Small intestine (tissue), 7 donors: ENCODE data around the gene DRAP1. TPM values are rescaled to one million over a fixed set of nuclear protein-coding genes. Genes with fewer than 3 reads are reported as not detected.
A peak's percentile ranks its signal among the peaks of the same experiment; 100 is the strongest.

ENCODE experiments used
- DNase-seq, 2 donors: peaks; one replicate each; pipeline versions ENCODE4 v3.0.0 to v3.0.0-alpha.2; 2013
- FAIRE-seq: peaks from 2 replicates; lab custom pipeline; 2012; peaks lifted over from hg19 to GRCh38; lab: Jason Lieb, UNC
- H3K27ac ChIP-seq, 3 donors: one replicate each; pipeline ENCODE4 v1.5.1; 2013; ENCODE audit warnings: low read length in 2 of 3, mild to moderate bottlenecking in 2 of 3, control low read depth in 1 of 3, inconsistent platforms in 1 of 3, low read depth in 1 of 3, moderate library complexity in 1 of 3
- H3K27me3 ChIP-seq, 3 donors: one replicate each; pipeline ENCODE4 v1.6.1; 2013; ENCODE audit warnings: low read length in 3 of 3, inconsistent platforms in 1 of 3; ENCODE audit not compliant: control insufficient read depth in 3 of 3, insufficient read depth in 3 of 3
- H3K36me3 ChIP-seq, 3 donors: one replicate each; pipeline ENCODE4 v1.6.1; 2013; ENCODE audit warnings: low read length in 3 of 3, inconsistent platforms in 1 of 3, low read depth in 1 of 3, mild to moderate bottlenecking in 1 of 3, moderate library complexity in 1 of 3; ENCODE audit not compliant: control insufficient read depth in 3 of 3, insufficient read depth in 2 of 3
- H3K4me1 ChIP-seq, 3 donors: one replicate each; pipeline ENCODE4 v1.6.1; 2013; ENCODE audit warnings: low read length in 2 of 3, inconsistent platforms in 1 of 3, low read depth in 1 of 3, mild to moderate bottlenecking in 1 of 3, moderate library complexity in 1 of 3; ENCODE audit not compliant: control insufficient read depth in 3 of 3, insufficient read depth in 2 of 3
- H3K4me3 ChIP-seq, 3 donors: one replicate each; pipeline ENCODE4 v1.5.1; 2013; ENCODE audit warnings: low read length in 3 of 3, control low read depth in 1 of 3, inconsistent platforms in 1 of 3, low read depth in 1 of 3, mild to moderate bottlenecking in 1 of 3, moderate library complexity in 1 of 3
- H3K9me3 ChIP-seq, 2 donors: one replicate each; pipeline ENCODE4 v1.6.1; 2013; ENCODE audit warnings: low read depth in 1 of 2, low read length in 1 of 2; ENCODE audit not compliant: control insufficient read depth in 2 of 2, insufficient read depth in 1 of 2
- WGBS, 3 donors: extraction: QIAGEN DNeasy Blood & Tissue Kit; methylation state at CpG; one replicate each; pipeline ENCODE4 v1.1.7; 2013; 5-methylcytosine and 5-hydroxymethylcytosine counted together
- polyA plus RNA-seq, 4 donors: library from polyadenylated mRNA; stranded (reverse) in 3 of 4; unstranded in 1 of 4; fragments of 200-250 nt in 3 of 4; fragments of 120-200 nt in 1 of 4; gene quantifications; one replicate each; pipeline versions ENCODE4 v1.2.1 to v1.2.3, GENCODE V29; 2013
- donor health status: healthy with polysubstance abuse.
- donor health status: control.
- donor health status: control.
- donor health status: Bipolar disorder and iron deficiency.
- donor health status: healthy.

Gene DRAP1
- polyA plus RNA-seq, 4 donors = 53.2 to 87.3 (median 70.7) TPM

DNA sequence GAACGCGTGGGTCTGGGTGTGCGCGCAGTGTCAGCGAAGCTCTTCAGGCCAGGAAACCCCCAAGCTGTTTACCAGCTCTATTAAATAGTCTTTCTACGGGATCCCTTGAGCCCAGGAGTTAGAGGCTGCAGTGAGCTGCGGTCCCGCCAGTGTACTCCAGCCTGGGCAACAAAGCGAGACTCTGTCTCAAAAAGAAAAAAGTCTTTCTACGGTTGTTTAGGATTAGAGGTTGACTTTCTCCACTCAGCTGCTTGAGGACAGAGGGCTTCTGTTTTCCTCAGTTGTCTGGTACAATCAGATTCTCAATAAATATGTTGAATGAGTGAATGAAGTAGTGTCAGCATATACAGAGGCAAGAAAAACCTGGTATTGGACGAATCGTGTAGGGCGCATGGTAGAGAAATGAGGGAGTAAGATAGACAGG is 42.9 kb downstream of the DRAP1 start:
- peaks cover 17 to 36% (median 21%) of the 10 kb centered on the region in 3 donors for H3K36me3 ChIP-seq
- 4 to 7% (median 6%) methylated on average over 13 of the region's 13 CpGs for WGBS, 3 donors
- H3K27ac ChIP-seq = no peak overlapping the region
- DNase-seq (no peak), FAIRE-seq (no peak)
- no peaks in the 10 kb centered on the region for H3K9me3 ChIP-seq
- H3K27me3 ChIP-seq = no peaks in the 10 kb centered on the region
- peak overlapping the region; percentile 51 to 99 (median 98) for H3K4me3 ChIP-seq
- peaks cover 3 to 12% (median 8%) of the 10 kb centered on the region in 3 donors for H3K4me1 ChIP-seq

DNA sequence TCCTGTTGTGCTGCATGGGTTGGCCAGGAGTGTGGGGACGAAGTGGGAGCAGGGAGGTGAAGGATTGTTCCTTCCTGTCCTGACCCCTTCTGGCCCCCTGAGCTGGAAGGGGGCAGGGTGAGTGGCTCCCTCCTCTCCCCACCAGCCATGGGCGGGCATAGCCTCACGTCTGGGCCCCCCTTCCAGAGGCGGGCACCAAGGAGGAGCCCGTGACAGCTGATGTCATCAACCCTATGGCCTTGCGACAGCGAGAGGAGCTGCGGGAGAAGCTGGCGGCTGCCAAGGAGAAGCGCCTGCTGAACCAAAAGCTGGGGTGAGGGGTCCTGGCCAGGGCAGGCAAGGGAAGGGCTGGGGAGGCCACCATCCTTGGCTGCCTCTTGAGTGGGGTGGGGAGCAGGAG is 45.7 kb downstream of the DRAP1 start:
- Histone ChIP-seq H3K27me3 (no peaks in the 10 kb centered on the region), H3K36me3 (peaks cover 27 to 63% (median 29%) of the 10 kb centered on the region in 3 donors), H3K4me1 (peaks cover 3 to 12% (median 8%) of the 10 kb centered on the region in 3 donors), H3K27ac (no peak overlapping the region), H3K9me3 (no peaks in the 10 kb centered on the region), H3K4me3 (no peak overlapping the region)
- DNase-seq = no peak
- WGBS, 3 donors = 83 to 100% (median 91%) methylated on average over 7 to 10 of the region's 10 CpGs
- FAIRE-seq = no peak

DNA sequence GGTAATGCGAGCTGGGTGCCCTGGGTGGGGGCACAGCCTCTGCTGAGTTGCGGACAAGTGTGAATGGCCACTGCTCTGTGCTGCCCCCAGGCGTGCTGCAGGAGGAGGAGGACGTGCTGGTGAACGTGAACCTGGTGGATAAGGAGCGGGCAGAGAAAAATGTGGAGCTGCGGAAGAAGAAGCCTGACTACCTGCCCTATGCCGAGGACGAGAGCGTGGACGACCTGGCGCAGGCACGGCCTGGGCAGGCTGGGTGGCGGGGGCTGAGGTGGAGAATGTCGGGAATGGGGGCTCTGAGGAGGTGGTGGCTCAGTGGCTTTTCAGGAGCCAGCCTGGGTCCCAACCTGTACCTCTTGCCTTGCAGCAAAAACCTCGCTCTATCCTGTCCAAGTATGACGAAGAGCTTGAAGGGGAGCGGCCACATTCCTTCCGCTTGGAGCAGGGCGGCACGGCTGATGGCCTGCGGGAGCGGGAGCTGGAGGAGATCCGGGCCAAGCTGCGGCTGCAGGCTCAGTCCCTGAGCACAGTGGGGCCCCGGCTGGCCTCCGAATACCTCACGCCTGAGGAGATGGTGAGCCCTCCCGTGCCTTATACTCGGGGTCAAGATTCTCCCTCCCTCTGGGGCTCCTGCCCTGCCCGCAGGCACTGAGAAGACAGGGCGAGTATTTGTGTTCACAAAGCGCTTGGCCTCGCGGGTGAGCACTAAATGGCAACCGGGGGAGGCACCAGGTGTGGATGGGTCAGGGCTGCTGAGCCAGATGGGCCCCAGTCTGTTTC is 46.9 kb downstream of the DRAP1 start:
- Histone ChIP-seq H3K9me3 (no peaks in the 10 kb centered on the region), H3K27me3 (no peaks in the 10 kb centered on the region), H3K4me3 (no peak overlapping the region), H3K4me1 (peaks cover 3 to 12% (median 8%) of the 10 kb centered on the region in 3 donors), H3K36me3 (peaks cover 29 to 73% (median 29%) of the 10 kb centered on the region in 3 donors), H3K27ac (no peak overlapping the region)
- FAIRE-seq = no peak
- 94 to 96% (median 95%) methylated on average over 34 to 36 of the region's 36 CpGs for WGBS, 3 donors
- no peak for DNase-seq

DNA sequence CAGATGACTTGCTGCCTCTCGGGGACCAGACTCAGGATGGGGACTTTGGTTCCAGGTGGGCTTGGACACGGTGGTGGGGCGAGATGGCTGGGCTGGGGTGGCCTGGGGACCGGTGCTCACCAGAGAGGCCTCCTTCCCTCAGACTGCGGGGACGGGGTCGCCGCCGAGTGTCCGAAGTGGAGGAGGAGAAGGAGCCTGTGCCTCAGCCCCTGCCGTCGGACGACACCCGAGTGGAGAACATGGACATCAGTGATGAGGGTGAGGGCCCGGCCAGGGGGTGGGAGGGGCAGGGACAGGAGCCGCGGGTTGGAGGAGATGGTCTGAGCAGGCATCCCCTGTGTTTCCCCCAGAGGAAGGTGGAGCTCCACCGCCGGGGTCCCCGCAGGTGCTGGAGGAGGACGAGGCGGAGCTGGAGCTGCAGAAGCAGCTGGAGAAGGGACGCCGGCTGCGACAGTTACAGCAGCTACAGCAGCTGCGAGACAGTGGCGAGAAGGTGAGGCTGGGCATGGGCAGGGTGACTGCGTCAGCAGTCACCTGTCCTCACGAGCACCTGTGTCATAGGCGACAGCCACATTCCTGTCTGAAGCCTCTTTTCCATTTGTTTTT is 48.2 kb downstream of the DRAP1 start:
- Histone ChIP-seq H3K4me1 (peaks cover 3 to 9% (median 5%) of the 10 kb centered on the region in 3 donors), H3K4me3 (no peak overlapping the region), H3K36me3 (peaks cover 29 to 74% (median 29%) of the 10 kb centered on the region in 3 donors), H3K9me3 (no peaks in the 10 kb centered on the region), H3K27me3 (no peaks in the 10 kb centered on the region), H3K27ac (no peak overlapping the region)
- FAIRE-seq = no peak
- WGBS, 3 donors = 94 to 96% (median 96%) methylated on average over 25 to 30 of the region's 30 CpGs
- DNase-seq = no peak

DNA sequence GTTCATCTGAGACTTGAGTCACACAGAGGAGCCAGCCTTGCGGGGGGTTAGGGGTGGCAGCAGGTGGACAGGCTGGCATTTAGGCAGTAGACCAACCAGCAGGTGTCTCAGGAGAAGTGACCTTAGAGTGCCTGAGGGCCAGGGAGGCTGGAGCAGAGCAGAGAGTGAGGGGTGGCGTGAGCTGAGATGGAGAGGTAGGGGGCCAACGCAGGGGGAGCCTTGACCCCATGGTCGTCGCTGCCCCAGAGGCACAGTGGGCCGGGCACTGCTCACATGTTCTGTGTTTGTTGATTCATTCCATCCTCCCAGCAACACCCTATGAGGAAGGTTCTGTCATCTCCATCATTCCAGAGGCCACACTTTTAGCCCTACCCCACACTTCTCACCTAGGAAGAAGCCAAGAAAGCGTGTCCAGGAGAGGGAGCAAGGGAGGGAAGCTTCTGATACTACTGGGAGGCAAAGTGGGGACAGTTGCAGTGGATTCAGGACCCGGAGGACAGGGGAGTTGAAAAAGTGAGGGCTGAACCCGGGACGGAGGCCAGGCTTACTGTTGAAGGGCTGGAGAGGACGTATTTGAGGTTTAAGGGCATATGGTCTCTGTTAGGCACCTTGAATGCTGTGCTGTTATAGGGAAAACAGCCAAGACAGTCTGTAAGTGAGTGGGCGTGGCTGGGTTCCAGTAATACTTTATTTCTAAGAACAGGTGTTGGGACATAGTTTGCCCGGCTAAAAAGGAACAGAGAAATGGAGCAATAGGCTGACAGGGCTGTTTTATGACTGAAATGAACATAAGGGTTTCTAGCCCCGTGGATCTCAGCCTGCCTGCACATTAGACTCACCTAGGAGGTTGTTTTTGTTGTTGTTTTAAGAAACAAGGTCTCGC is 49.6 kb downstream of the DRAP1 start:
- no peaks in the 10 kb centered on the region for H3K9me3 ChIP-seq
- H3K27me3 ChIP-seq = no peaks in the 10 kb centered on the region
- WGBS, 3 donors = 73 to 85% (median 75%) methylated on average over 12 to 15 of the region's 15 CpGs
- no peak overlapping the region for H3K4me3 ChIP-seq
- FAIRE-seq (no peak), DNase-seq (no peak)
- H3K27ac ChIP-seq = no peak overlapping the region
- H3K36me3 ChIP-seq = peaks cover 29 to 83% (median 29%) of the 10 kb centered on the region in 3 donors
- H3K4me1 ChIP-seq = no peaks in the 10 kb centered on the region

Other genes starting within 250 kb of the DRAP1 start
- gene KAT5, start 207.2 kb upstream of the DRAP1 start, polyA plus RNA-seq = 10 to 100 TPM; 63.9 to 76.7 (median 71.1) TPM
- gene RNASEH2C, start 198.6 kb upstream of the DRAP1 start, polyA plus RNA-seq = 10 to 100 TPM; 36.9 to 65.1 (median 50.2) TPM
- gene AP5B1, start 138.4 kb upstream of the DRAP1 start, polyA plus RNA-seq = 10 to 100 TPM in 1 of 4 donors, 1 to 10 TPM in 3; 6.9 to 17.3 (median 9.1) TPM
- gene OVOL1, start 132.4 kb upstream of the DRAP1 start, polyA plus RNA-seq = 10 to 100 TPM; 11.9 to 41.3 (median 20.1) TPM
- gene SNX32, start 85.5 kb upstream of the DRAP1 start, polyA plus RNA-seq = 1 to 10 TPM in 3 of 4 donors, under 1 TPM in 1; 0.54 to 4.0 (median 1.8) TPM
- 1,000 to 10,000 TPM in 3 of 4 donors, 100 to 1,000 TPM in 1; 854 to 2,084 (median 1,613) TPM for gene CFL1, start 61.2 kb upstream of the DRAP1 start, polyA plus RNA-seq
- 100 to 1,000 TPM in 1 of 4 donors, 10 to 100 TPM in 3; 45.3 to 118 (median 73.8) TPM for gene MUS81, start 59.0 kb upstream of the DRAP1 start, polyA plus RNA-seq
- gene EFEMP2, start 46.6 kb upstream of the DRAP1 start, polyA plus RNA-seq = 10 to 100 TPM in 2 of 4 donors, 1 to 10 TPM in 2; 4.7 to 18.0 (median 12.1) TPM
- 1 to 10 TPM in 2 of 4 donors, under 1 TPM in 2; 0.43 to 3.5 (median 1.1) TPM for gene CTSW, start 39.6 kb upstream of the DRAP1 start, polyA plus RNA-seq
- gene FIBP, start 31.0 kb upstream of the DRAP1 start, polyA plus RNA-seq = 100 to 1,000 TPM in 2 of 4 donors, 10 to 100 TPM in 2; 57.6 to 131 (median 86.9) TPM
- 10 to 100 TPM in 2 of 4 donors, 1 to 10 TPM in 2; 6.5 to 32.5 (median 13.3) TPM for gene CCDC85B, start 28.8 kb upstream of the DRAP1 start, polyA plus RNA-seq
- gene FOSL1, start 19.0 kb upstream of the DRAP1 start, polyA plus RNA-seq = 1 to 10 TPM in 3 of 4 donors, under 1 TPM in 1; 0.04 to 5.2 (median 1.9) TPM
- gene C11orf68, start 364 bp upstream of the DRAP1 start, polyA plus RNA-seq = 10 to 100 TPM; 23.9 to 32.7 (median 26.9) TPM
- under 1 TPM in 1 of 4 donors, not detected in 3; 0.07 TPM for gene TSGA10IP, start 26.1 kb downstream of the DRAP1 start, polyA plus RNA-seq
- 10 to 100 TPM; 39.3 to 95.9 (median 52.9) TPM for gene SART1, start 42.3 kb downstream of the DRAP1 start, polyA plus RNA-seq
- gene EIF1AD, start 82.7 kb downstream of the DRAP1 start, polyA plus RNA-seq = 10 to 100 TPM; 14.8 to 34.9 (median 19.8) TPM
- 100 to 1,000 TPM in 2 of 4 donors, 10 to 100 TPM in 2; 80.0 to 193 (median 100) TPM for gene BANF1, start 83.1 kb downstream of the DRAP1 start, polyA plus RNA-seq
- not detected for gene CST6, start 92.6 kb downstream of the DRAP1 start, polyA plus RNA-seq
- under 1 TPM in 1 of 4 donors, not detected in 3; 0.04 TPM for gene CATSPER1, start 107.1 kb downstream of the DRAP1 start, polyA plus RNA-seq
- under 1 TPM in 1 of 4 donors, not detected in 3; 0.12 TPM for gene GAL3ST3, start 129.7 kb downstream of the DRAP1 start, polyA plus RNA-seq
- gene SF3B2, start 132.9 kb downstream of the DRAP1 start, polyA plus RNA-seq = 100 to 1,000 TPM; 106 to 141 (median 122) TPM
- gene PACS1, start 150.8 kb downstream of the DRAP1 start, polyA plus RNA-seq = 10 to 100 TPM in 2 of 4 donors, 1 to 10 TPM in 2; 4.0 to 22.9 (median 10.0) TPM